ENCODE results near the gene PTGIS. TPM values are rescaled to one million over a fixed set of nuclear protein-coding genes. Genes with fewer than 3 reads are reported as not detected.

PTGIS gene
- total RNA-seq (2022; extraction: Qiagen RNA extraction; ENCODE audit: low read depth): 0.05 to 0.08 TPM in 2 of 5 replicates, not detected in the others

DNA sequence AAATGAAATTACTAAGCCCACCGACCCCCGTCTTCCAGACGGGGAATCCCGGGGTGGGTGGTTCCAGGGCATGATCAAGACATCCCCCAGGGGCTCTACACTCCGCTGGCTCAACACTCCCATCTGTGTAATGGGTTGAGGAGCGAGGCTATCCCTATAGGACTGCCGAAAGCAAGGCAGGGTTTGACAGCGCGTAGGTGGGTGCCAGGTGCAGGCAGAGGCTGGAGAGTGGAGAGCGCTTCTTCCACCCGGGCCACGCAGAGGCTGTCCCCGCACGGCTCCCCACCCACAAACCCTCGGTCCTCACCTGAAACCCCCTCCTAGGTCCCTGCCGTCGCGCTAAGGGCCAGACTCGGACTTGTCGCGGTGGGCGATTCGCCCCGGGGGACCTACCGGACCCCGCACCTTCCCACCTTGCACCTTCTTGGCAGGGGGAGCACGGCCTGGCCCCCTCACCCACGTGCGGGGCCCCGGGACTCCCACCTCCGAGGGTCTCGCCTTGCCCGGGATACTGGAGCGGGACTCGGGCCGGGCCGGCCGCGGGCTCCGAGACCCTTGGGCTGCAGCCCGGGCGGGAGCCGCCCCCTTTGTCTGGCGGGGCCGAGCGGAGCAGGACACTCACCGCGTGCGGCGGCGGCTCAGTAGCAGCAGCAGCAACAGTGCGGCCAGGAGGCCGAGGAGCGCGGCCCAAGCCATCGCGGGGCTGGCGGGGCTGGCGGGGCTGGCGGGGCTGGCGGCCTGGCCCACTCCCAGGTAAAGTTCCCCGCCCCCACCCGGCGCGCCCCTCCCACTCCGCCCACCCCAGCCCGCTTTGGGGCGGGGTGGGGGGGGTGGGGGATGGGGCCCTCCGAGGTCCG lies at the start of gene PTGIS:
TSS of gene PTGIS (minus strand) at position 717 of the 857 bp plus-strand sequence. CDS start at position 696, 21 bp downstream.

DNA sequence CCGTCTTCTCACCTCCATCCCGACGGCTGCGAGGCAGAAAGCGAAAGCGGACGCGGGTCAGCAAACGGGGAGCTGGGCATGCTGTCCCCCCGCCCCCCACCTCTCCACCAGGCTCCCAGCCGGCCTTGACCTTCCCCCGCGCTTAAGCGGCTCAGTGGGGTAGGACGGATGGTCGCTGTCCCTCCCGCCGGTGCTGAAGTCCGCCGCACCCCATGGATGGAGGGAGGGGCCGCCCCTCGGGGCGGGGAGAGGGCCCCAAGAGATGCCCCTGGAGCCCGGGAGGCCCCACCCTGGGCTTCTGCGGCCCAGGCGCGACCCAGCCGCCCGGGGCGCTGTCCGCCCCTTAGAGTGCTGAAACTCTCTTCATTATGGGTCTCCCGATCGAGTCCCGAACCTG lies 85.3 kb downstream of the PTGIS start, which contains the start of gene KCNB1:
TSS of gene KCNB1 (minus strand) at position 48 of the 397 bp plus-strand sequence. CDS start 188 bp downstream, outside the sequence.

Other genes with a start within 250 kb of the PTGIS start
- gene KCNB1, start 85.5 kb downstream of the PTGIS start, total RNA-seq (2022; extraction: Qiagen RNA extraction; ENCODE audit: low read depth): 0.26 to 1.1 TPM (median 0.29 TPM) in 5 replicates
- 50.2 to 63.4 TPM (median 61.3 TPM) in 5 replicates for gene B4GALT5, start 145.7 kb upstream of the PTGIS start, total RNA-seq (2022; extraction: Qiagen RNA extraction; ENCODE audit: low read depth)
- gene SLC9A8, start 244.7 kb upstream of the PTGIS start, total RNA-seq (2022; extraction: Qiagen RNA extraction; ENCODE audit: low read depth): 8.4 to 9.7 TPM (median 8.9 TPM) in 5 replicates

Data from A549 treated with DMSO at 1 μM for 4 hours (cell line).